Measurements from ENCODE around the gene FAM107B.
"Not testable (repeated sequence)": the region's sequence is repeated elsewhere in the genome, so short reads cannot be mapped to it uniquely, and the experiment has no call there.

FAM107B gene

GRCh38 chr10:14736043-14736442 is 38.7 kb downstream of the FAM107B start:
- no peak for DNase-seq (ENCODE audit: low read depth in 3 of 3)

GRCh38 chr10:14731875-14732512 is 42.7 kb downstream of the FAM107B start:
- no peak for DNase-seq (ENCODE audit: low read depth in 3 of 3)

- no peak for DNase-seq (ENCODE audit: low read depth in 3 of 3)
Measured at GRCh38 chr10:14728346-14728745, 46.4 kb downstream of the FAM107B start.

- no peak for DNase-seq (ENCODE audit: low read depth in 3 of 3)
Measured at GRCh38 chr10:14727924-14728323, 46.8 kb downstream of the FAM107B start.

GRCh38 chr10:14727465-14727864 is 47.2 kb downstream of the FAM107B start:
- no peak for DNase-seq (ENCODE audit: low read depth in 3 of 3)

- no peak for DNase-seq (ENCODE audit: low read depth in 3 of 3)
Measured at GRCh38 chr10:14724931-14725330, 49.8 kb downstream of the FAM107B start.

GRCh38 chr10:14723052-14723689 is 51.5 kb downstream of the FAM107B start:
- DNase-seq (ENCODE audit: low read depth in 3 of 3): no peak

GRCh38 chr10:14717552-14717951 is 57.1 kb downstream of the FAM107B start:
- DNase-seq (ENCODE audit: low read depth in 3 of 3): no peak

- DNase-seq (ENCODE audit: low read depth in 3 of 3): no peak
Measured at GRCh38 chr10:14712991-14713424, 61.7 kb downstream of the FAM107B start.

- DNase-seq (ENCODE audit: low read depth in 3 of 3): not testable (repeated sequence)
Measured at GRCh38 chr10:14709344-14709743, 65.4 kb downstream of the FAM107B start.

- DNase-seq (ENCODE audit: low read depth in 3 of 3): no peak
Measured at GRCh38 chr10:14707481-14707880, 67.2 kb downstream of the FAM107B start.

- DNase-seq (ENCODE audit: low read depth in 3 of 3): no peak
Measured at GRCh38 chr10:14705548-14706230, 69.0 kb downstream of the FAM107B start.

GRCh38 chr10:14703631-14704001 is 71.1 kb downstream of the FAM107B start:
- no peak for DNase-seq (ENCODE audit: low read depth in 3 of 3)

GRCh38 chr10:14701466-14701865 is 73.2 kb downstream of the FAM107B start:
- DNase-seq (ENCODE audit: low read depth in 3 of 3): no peak

GRCh38 chr10:14700546-14700945 is 74.2 kb downstream of the FAM107B start:
- DNase-seq (ENCODE audit: low read depth in 3 of 3): no peak

- no peak for DNase-seq (ENCODE audit: low read depth in 3 of 3)
Measured at GRCh38 chr10:14699482-14699881, 75.2 kb downstream of the FAM107B start.

- DNase-seq (ENCODE audit: low read depth in 3 of 3): no peak
Measured at GRCh38 chr10:14698829-14699170, 75.9 kb downstream of the FAM107B start.

GRCh38 chr10:14698111-14698828 is 76.4 kb downstream of the FAM107B start:
- no peak for DNase-seq (ENCODE audit: low read depth in 3 of 3)

- DNase-seq (ENCODE audit: low read depth in 3 of 3): no peak
Measured at GRCh38 chr10:14697281-14697680, 77.4 kb downstream of the FAM107B start.

- no peak for DNase-seq (ENCODE audit: low read depth in 3 of 3)
Measured at GRCh38 chr10:14696821-14697220, 77.9 kb downstream of the FAM107B start.

GRCh38 chr10:14695847-14696480 is 78.7 kb downstream of the FAM107B start:
- DNase-seq (ENCODE audit: low read depth in 3 of 3): no peak

- no peak for DNase-seq (ENCODE audit: low read depth in 3 of 3)
Measured at GRCh38 chr10:14693891-14694290, 80.8 kb downstream of the FAM107B start.

All from stimulated activated CD4-positive, alpha-beta T cell treated with anti-CD3 and anti-CD28 coated beads, TNF-alpha, amount 100 ng/mL, for 48 hours (primary cell).